Upper lobe of left lung (tissue), 4 donors: ENCODE data around the gene MCUR1.

Experiments used
- EP300 ChIP-seq, 4 donors: sonication (generic); formaldehyde crosslinking; IDR thresholded peaks; one replicate each; pipeline ENCODE4 v1.5.1; 2017; ENCODE audit warnings: antibody characterized with exemption in 4 of 4, control low read depth in 2 of 4
- TF ChIP-seq, protein P1 (sequence below), 6 experiments: fragments of 450-650 bp in 4 of 6; fragments of 200-600 bp in 2 of 6; sonication (generic) in 2 of 6; IDR thresholded peaks; one replicate each; pipeline ENCODE4 v1.5.1; 2016 to 2019; ENCODE audit warnings: antibody characterized with exemption in 6 of 6

DNA sequence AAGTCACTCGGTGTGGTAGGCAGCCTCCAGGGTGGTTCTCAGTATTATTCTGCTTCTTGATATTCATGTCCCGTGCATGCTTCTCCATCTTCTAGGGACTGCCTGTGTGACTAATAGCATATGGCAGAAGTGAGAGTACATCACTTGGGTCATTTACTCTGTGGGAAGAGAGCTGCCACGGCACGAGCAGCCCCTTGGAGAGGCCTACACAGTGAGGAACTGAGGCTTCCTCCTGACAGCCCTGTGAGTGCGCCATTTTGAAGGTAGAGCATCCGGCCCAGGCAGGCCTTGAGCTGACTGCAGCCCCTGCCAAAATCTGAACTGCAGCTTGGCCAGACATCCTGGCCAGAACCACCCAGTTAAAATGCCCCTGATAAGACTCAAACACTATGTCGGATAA is 17.3 kb upstream of the MCUR1 start:
- TF ChIP-seq, protein P1, sequence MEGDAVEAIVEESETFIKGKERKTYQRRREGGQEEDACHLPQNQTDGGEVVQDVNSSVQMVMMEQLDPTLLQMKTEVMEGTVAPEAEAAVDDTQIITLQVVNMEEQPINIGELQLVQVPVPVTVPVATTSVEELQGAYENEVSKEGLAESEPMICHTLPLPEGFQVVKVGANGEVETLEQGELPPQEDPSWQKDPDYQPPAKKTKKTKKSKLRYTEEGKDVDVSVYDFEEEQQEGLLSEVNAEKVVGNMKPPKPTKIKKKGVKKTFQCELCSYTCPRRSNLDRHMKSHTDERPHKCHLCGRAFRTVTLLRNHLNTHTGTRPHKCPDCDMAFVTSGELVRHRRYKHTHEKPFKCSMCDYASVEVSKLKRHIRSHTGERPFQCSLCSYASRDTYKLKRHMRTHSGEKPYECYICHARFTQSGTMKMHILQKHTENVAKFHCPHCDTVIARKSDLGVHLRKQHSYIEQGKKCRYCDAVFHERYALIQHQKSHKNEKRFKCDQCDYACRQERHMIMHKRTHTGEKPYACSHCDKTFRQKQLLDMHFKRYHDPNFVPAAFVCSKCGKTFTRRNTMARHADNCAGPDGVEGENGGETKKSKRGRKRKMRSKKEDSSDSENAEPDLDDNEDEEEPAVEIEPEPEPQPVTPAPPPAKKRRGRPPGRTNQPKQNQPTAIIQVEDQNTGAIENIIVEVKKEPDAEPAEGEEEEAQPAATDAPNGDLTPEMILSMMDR (IDR thresholded peaks at IDR 0.05), result no peak
- TF ChIP-seq EP300 (IDR thresholded peaks at IDR 0.05), result no peak
